ENCODE results near the gene RELL2. TPM values are rescaled to one million over a fixed set of nuclear protein-coding genes. Genes with fewer than 3 reads are reported as not detected.

RELL2 gene
- total RNA-seq, 1 donor from 2014 or later, result 16.8 TPM

- POLR2A ChIA-PET, result no interaction called here
These were observed 25.5 kb upstream of the RELL2 start for GRCh38 chr5:141611289-141611688.

DNA sequence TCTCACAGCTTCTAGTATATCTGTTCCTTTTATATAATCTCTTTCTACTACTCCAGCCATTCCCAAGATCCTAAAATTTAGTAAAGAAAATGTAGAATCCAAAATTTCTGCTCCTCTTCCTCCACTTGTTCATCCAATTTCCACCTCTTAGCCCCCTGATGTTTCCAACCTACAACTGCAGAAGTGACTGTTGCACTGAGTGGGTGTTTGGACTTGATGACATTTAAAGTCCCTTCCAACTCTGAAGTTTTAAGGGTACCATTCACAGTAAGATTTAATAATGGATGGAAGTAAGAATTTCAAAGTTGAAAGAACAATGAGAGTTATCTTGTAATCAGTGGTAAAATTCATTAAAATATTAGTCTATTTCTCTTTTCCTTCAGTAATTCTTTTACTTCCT, 23.5 kb upstream of the RELL2 start:
- peaks cover 81% of the 10 kb centered on the region for H3K4me1 Mint-ChIP-seq
- H3K36me3 Mint-ChIP-seq (ENCODE audit: low read depth), result peaks cover 27% of the 10 kb centered on the region
- ChIA-PET POLR2A (interaction anchor here (0.5 kb wide), 1 partner anchor 345 kb away, joined by 8 read pairs; no protein-coding TSS in a partner anchor), CTCF (interaction anchor here (12.8 kb wide), 1 partner anchor 21 kb away, joined by 315 read pairs; no protein-coding TSS in a partner anchor)
- TF ChIP-seq CTCF (IDR thresholded peaks at IDR 0.05), result no peak
- no peak for ATAC-seq (ENCODE audit: low read depth)
- no peak for DNase-seq
- intact Hi-C loops (cut with micrococcal nuclease), result no loop called here
- peak overlapping the region; percentile 56 for H3K27ac Mint-ChIP-seq
- no peak overlapping the region for H3K4me3 Mint-ChIP-seq
- no peaks in the 10 kb centered on the region for H3K9me3 Mint-ChIP-seq
- H3K27me3 Mint-ChIP-seq, result no peaks in the 10 kb centered on the region

More at GRCh38 chr5:141611289-141611688, 25.5 kb upstream of the RELL2 start:
- TF ChIP-seq CTCF (IDR thresholded peaks at IDR 0.05), result no peak
- CTCF ChIA-PET, result interaction anchor here (12.8 kb wide), 1 partner anchor 19 kb away, joined by 315 read pairs; no protein-coding TSS in a partner anchor
- Mint-ChIP-seq H3K36me3 (ENCODE audit: low read depth) (peaks cover 24% of the 10 kb centered on the region), H3K9me3 (no peaks in the 10 kb centered on the region), H3K27ac (no peak overlapping the region), H3K4me1 (peaks cover 80% of the 10 kb centered on the region), H3K4me3 (no peak overlapping the region), H3K27me3 (no peaks in the 10 kb centered on the region)
- intact Hi-C loops (cut with micrococcal nuclease), result no loop called here
- ATAC-seq (ENCODE audit: low read depth) (no peak), DNase-seq (no peak)

GRCh38 chr5:141615991-141616720, 20.6 kb upstream of the RELL2 start:
- Mint-ChIP-seq H3K4me3 (peak overlapping the region; percentile 93), H3K27ac (peak overlapping the region; percentile 92), H3K27me3 (no peaks in the 10 kb centered on the region), H3K9me3 (no peaks in the 10 kb centered on the region), H3K4me1 (peaks cover 68% of the 10 kb centered on the region), H3K36me3 (ENCODE audit: low read depth) (peaks cover 25% of the 10 kb centered on the region)
- no peak for TF ChIP-seq CTCF (IDR thresholded peaks at IDR 0.05)
- DNase-seq, result no peak
- intact Hi-C loops (cut with micrococcal nuclease), result loop anchor here (5.0 kb wide), 1 partner anchor 104 kb away; no protein-coding TSS in a partner anchor
- ChIA-PET CTCF (interaction anchor here (0.7 to 12.8 kb wide), 8 partner anchors 10 to 353 kb away, joined by 3 to 315 read pairs (median 6); partner anchors contain the start of genes HDAC3, RELL2 and RNF14), POLR2A (interaction anchor here (0.6 to 6.9 kb wide), 6 partner anchors 8 to 339 kb away, joined by 6 to 95 read pairs (median 14); partner anchors contain the start of genes HDAC3 and RELL2)
- no peak for ATAC-seq (ENCODE audit: low read depth)

GRCh38 chr5:141617128-141617527, 19.7 kb upstream of the RELL2 start:
- Mint-ChIP-seq H3K27ac (peak overlapping the region; percentile 92), H3K9me3 (no peaks in the 10 kb centered on the region), H3K4me1 (peaks cover 65% of the 10 kb centered on the region), H3K27me3 (no peaks in the 10 kb centered on the region), H3K4me3 (peak overlapping the region; percentile 93), H3K36me3 (ENCODE audit: low read depth) (peaks cover 28% of the 10 kb centered on the region)
- POLR2A ChIA-PET, result interaction anchor here (0.6 to 6.9 kb wide), 8 partner anchors 9 to 34 kb away, joined by 3 to 95 read pairs (median 10); partner anchors contain the start of genes FCHSD1, HDAC3 and RELL2
- intact Hi-C loops (cut with micrococcal nuclease), result loop anchor here (5.0 kb wide), 1 partner anchor 105 kb away; no protein-coding TSS in a partner anchor
- DNase-seq (no peak), ATAC-seq (ENCODE audit: low read depth) (no peak)
- TF ChIP-seq CTCF (IDR thresholded peaks at IDR 0.05), result no peak
- CTCF ChIA-PET, result interaction anchor here (0.7 to 12.8 kb wide), 7 partner anchors 11 to 352 kb away, joined by 3 to 315 read pairs (median 7); partner anchors contain the start of genes HDAC3, RELL2 and RNF14

DNA sequence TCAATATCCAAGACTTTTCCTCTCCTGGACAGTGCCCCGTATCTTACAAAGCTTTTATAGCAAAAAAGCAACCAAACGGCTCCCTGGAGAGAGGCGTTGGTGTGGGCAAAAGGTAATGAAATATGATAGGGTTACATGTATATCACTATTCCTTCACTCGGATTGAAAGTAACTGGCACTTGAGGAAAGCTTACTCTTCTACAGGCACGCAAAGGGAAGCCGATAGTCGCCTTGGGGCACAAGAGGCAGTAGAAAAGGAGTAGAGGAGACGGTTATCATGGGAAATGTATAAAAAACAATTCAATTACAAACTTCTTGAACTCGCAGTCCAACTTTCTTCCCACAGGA, 19.1 kb upstream of the RELL2 start:
- ATAC-seq (ENCODE audit: low read depth) (no peak), DNase-seq (no peak)
- Mint-ChIP-seq H3K9me3 (no peaks in the 10 kb centered on the region), H3K36me3 (ENCODE audit: low read depth) (peaks cover 25% of the 10 kb centered on the region), H3K27ac (peak overlapping the region; percentile 92), H3K4me1 (peaks cover 66% of the 10 kb centered on the region), H3K4me3 (peak overlapping the region; percentile 93), H3K27me3 (no peaks in the 10 kb centered on the region)
- intact Hi-C loops (cut with micrococcal nuclease), result loop anchor here (2.0 to 5.0 kb wide), 3 partner anchors 53 to 297 kb away; partner anchors contain the start of gene TAF7
- ChIA-PET CTCF (interaction anchor here (1.4 to 12.8 kb wide), 5 partner anchors 11 to 351 kb away, joined by 3 to 315 read pairs (median 41); partner anchors contain the start of gene RNF14), POLR2A (interaction anchor here (0.6 to 6.9 kb wide), 9 partner anchors 10 to 494 kb away, joined by 3 to 95 read pairs (median 11); partner anchors contain the start of genes DELE1, FCHSD1, HDAC3 and RELL2)
- no peak for TF ChIP-seq CTCF (IDR thresholded peaks at IDR 0.05)
